ENCODE results near the gene TMEM176B.

Gene TMEM176B

GRCh38 chr7:150799741-150800580, at the start of gene TMEM176B:
TSS of gene TMEM176B (minus strand) at chr7:150800364. CDS start at chr7:150796569, 3,795 bp downstream.
- no peak for TF ChIP-seq CTCF (conservative IDR thresholded peaks at IDR 0.05; ENCODE audit: control insufficient read depth, insufficient read depth, low read depth, low read length)
- no peak for DNase-seq (ENCODE audit: low read depth)
- H3K4me3 ChIP-seq (ENCODE audit: control insufficient read depth, low read depth, low read length) = peak within 1 kb of the TSS; percentile 41

GRCh38 chr7:150849204-150849775, 49.1 kb upstream of the TMEM176B start:
- no peak for TF ChIP-seq CTCF (conservative IDR thresholded peaks at IDR 0.05; ENCODE audit: control insufficient read depth, insufficient read depth, low read depth, low read length)
- DNase-seq (ENCODE audit: low read depth) = no peak
- no peak overlapping the region for H3K4me3 ChIP-seq (ENCODE audit: control insufficient read depth, low read depth, low read length)

- no peak for DNase-seq (ENCODE audit: low read depth)
- no peak for TF ChIP-seq CTCF (conservative IDR thresholded peaks at IDR 0.05; ENCODE audit: control insufficient read depth, insufficient read depth, low read depth, low read length)
Measured at GRCh38 chr7:150848561-150849115, 48.5 kb upstream of the TMEM176B start.

GRCh38 chr7:150848111-150848510, 47.9 kb upstream of the TMEM176B start:
- no peak for TF ChIP-seq CTCF (conservative IDR thresholded peaks at IDR 0.05; ENCODE audit: control insufficient read depth, insufficient read depth, low read depth, low read length)
- DNase-seq (ENCODE audit: low read depth) = no peak
- H3K4me3 ChIP-seq (ENCODE audit: control insufficient read depth, low read depth, low read length) = no peak overlapping the region

More at GRCh38 chr7:150848561-150849115, 48.5 kb upstream of the TMEM176B start:
- H3K4me3 ChIP-seq (ENCODE audit: control insufficient read depth, low read depth, low read length) = no peak overlapping the region

GRCh38 chr7:150847536-150847935, 47.4 kb upstream of the TMEM176B start:
- no peak for DNase-seq (ENCODE audit: low read depth)
- TF ChIP-seq CTCF (conservative IDR thresholded peaks at IDR 0.05; ENCODE audit: control insufficient read depth, insufficient read depth, low read depth, low read length) = no peak

GRCh38 chr7:150846291-150847115, 46.3 kb upstream of the TMEM176B start:
- DNase-seq (ENCODE audit: low read depth) = no peak
- TF ChIP-seq CTCF (conservative IDR thresholded peaks at IDR 0.05; ENCODE audit: control insufficient read depth, insufficient read depth, low read depth, low read length) = no peak
- H3K4me3 ChIP-seq (ENCODE audit: control insufficient read depth, low read depth, low read length) = no peak overlapping the region

More at GRCh38 chr7:150847536-150847935, 47.4 kb upstream of the TMEM176B start:
- H3K4me3 ChIP-seq (ENCODE audit: control insufficient read depth, low read depth, low read length) = no peak overlapping the region

Data from fibroblast of mammary gland (primary cell).